DND-41 (cell line): ENCODE measurements around the gene RNLS.

Experiments used
- CTCF ChIP-seq: IDR thresholded peaks from 2 replicates; pipeline ENCODE4 v1.5.1; 2012; ENCODE audit warnings: borderline replicate concordance, low read length, moderate library complexity, mild to moderate bottlenecking; ENCODE audit not compliant: poor library complexity, severe bottlenecking; ENCODE audit errors: extremely low read depth
- EZH2 ChIP-seq: IDR thresholded peaks from 3 replicates; pipeline ENCODE4 v1.6.1; 2012; ENCODE audit warnings: borderline replicate concordance, low read depth, mild to moderate bottlenecking, moderate library complexity, low read length, inconsistent platforms; ENCODE audit not compliant: severe bottlenecking

GRCh38 chr10:88232983-88233543 is 350.1 kb downstream of the RNLS start:
- no peak for TF ChIP-seq CTCF
- TF ChIP-seq EZH2, result no peak
